DND-41 (cell line): Measurements from ENCODE around the gene TBX2.

Source experiments
- ATAC-seq: fragments of 200-7000 bp; cut with Tn5 transposase; 3 replicates; pipeline ENCODE4 v1.9.1; 2021; ENCODE audit warnings: low read depth; ENCODE audit not compliant: insufficient read depth
- DNase-seq: peaks from one replicate; pipeline ENCODE4 v3.0.0-alpha.2; 2020
- H2AFZ ChIP-seq: 2 replicates; pipeline ENCODE4 v1.6.0; 2012; ENCODE audit warnings: low read depth, low read length
- H3K27ac ChIP-seq: 2 replicates; pipeline ENCODE4 v1.5.1; 2012; ENCODE audit warnings: low read length, inconsistent platforms
- H3K27me3 ChIP-seq: fragments of 200-600 bp; sonication (generic); 2 replicates; pipeline ENCODE4 v1.6.0; 2012; ENCODE audit warnings: low read length, mild to moderate bottlenecking, inconsistent platforms; ENCODE audit not compliant: insufficient read depth, poor library complexity
- H3K36me3 ChIP-seq: 2 replicates; pipeline ENCODE4 v1.5.1; 2012; ENCODE audit warnings: low read length, inconsistent platforms; ENCODE audit not compliant: insufficient read depth
- H3K4me1 ChIP-seq: 2 replicates; pipeline ENCODE4 v1.5.1; 2012; ENCODE audit warnings: mild to moderate bottlenecking, low read length; ENCODE audit not compliant: insufficient read depth
- H3K4me2 ChIP-seq: 2 replicates; pipeline ENCODE4 v1.6.0; 2012; ENCODE audit warnings: mild to moderate bottlenecking, moderate library complexity, low read length, inconsistent platforms; ENCODE audit not compliant: insufficient read depth
- H3K4me3 ChIP-seq, 2 experiments: fragments of 200-600 bp in 1 of 2; shearing (Covaris generic) in 1 of 2; 2 replicates each; pipeline ENCODE4 v1.5.1; 2012 to 2016; ENCODE audit warnings: inconsistent platforms in 2 of 2, low read length in 2 of 2, mild to moderate bottlenecking in 2 of 2, low read depth in 1 of 2, moderate library complexity in 1 of 2
- H3K79me2 ChIP-seq: 2 replicates; pipeline ENCODE4 v1.6.0; 2012; ENCODE audit warnings: low read length, inconsistent platforms; ENCODE audit not compliant: insufficient read depth
- H3K9ac ChIP-seq: 2 replicates; pipeline ENCODE4 v1.6.0; 2012; ENCODE audit warnings: low read depth, mild to moderate bottlenecking, inconsistent platforms, low read length, moderate library complexity
- H3K9me3 ChIP-seq: 2 replicates; pipeline ENCODE4 v1.5.1; 2012; ENCODE audit warnings: low read length, moderate library complexity, mild to moderate bottlenecking, inconsistent platforms; ENCODE audit not compliant: insufficient read depth, severe bottlenecking
- H4K20me1 ChIP-seq: 2 replicates; pipeline ENCODE4 v1.6.0; 2012; ENCODE audit warnings: low read length; ENCODE audit not compliant: insufficient read depth
- EZH2 ChIP-seq: IDR thresholded peaks from 3 replicates; pipeline ENCODE4 v1.6.1; 2012; ENCODE audit warnings: borderline replicate concordance, low read depth, mild to moderate bottlenecking, moderate library complexity, low read length, inconsistent platforms; ENCODE audit not compliant: severe bottlenecking
- TF ChIP-seq, protein P1 (sequence below): IDR thresholded peaks from 2 replicates; pipeline ENCODE4 v1.5.1; 2012; ENCODE audit warnings: borderline replicate concordance, low read length, moderate library complexity, mild to moderate bottlenecking; ENCODE audit not compliant: poor library complexity, severe bottlenecking; ENCODE audit errors: extremely low read depth

The TBX2 gene

DNA sequence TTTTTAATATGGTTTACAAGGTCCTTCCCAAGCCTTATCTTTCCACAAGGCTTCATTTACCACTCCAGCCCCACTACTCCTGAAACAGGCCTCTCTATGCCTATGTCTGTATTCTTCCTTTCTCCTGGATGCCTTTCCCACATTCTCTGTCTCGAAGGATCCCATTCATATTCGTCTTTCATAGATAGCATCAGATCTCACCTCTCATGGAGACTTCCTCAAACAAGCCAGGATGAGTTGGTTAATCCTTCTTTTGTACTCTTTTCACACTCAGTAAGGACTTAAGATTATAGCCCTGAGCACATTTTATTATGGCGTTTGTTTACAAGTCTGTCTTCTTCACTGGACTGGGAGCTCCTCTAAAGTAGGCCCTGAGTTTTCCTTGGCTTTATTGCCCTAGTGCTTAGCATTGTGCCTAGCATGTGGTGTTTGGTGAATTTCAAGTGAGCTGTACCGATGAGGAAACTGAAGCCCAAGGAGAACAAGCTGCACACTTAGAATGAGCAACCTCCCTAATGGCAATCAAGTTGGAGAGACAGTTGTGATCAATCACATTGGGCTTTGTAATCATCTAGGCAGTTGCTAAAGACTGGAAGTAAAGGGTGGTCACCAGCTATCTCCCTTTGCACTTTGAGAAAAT lies 42.6 kb downstream of the TBX2 start:
- Histone ChIP-seq H3K9me3 (peaks cover 4% of the 10 kb centered on the region), H3K4me3 (no peak overlapping the region), H3K4me2 (no peak overlapping the region), H3K36me3 (no peaks in the 10 kb centered on the region), H3K27ac (no peak overlapping the region), H3K27me3 (peaks cover 9% of the 10 kb centered on the region), H3K9ac (no peak overlapping the region), H4K20me1 (no peaks in the 10 kb centered on the region; the same call in 1 of the 2 replicates), H3K4me1 (no peaks in the 10 kb centered on the region), H2AFZ (no peak overlapping the region), H3K79me2 (no peaks in the 10 kb centered on the region)
- ATAC-seq = no peak
- no peak for DNase-seq
- TF ChIP-seq EZH2 = no peak
- TF ChIP-seq, protein P1, sequence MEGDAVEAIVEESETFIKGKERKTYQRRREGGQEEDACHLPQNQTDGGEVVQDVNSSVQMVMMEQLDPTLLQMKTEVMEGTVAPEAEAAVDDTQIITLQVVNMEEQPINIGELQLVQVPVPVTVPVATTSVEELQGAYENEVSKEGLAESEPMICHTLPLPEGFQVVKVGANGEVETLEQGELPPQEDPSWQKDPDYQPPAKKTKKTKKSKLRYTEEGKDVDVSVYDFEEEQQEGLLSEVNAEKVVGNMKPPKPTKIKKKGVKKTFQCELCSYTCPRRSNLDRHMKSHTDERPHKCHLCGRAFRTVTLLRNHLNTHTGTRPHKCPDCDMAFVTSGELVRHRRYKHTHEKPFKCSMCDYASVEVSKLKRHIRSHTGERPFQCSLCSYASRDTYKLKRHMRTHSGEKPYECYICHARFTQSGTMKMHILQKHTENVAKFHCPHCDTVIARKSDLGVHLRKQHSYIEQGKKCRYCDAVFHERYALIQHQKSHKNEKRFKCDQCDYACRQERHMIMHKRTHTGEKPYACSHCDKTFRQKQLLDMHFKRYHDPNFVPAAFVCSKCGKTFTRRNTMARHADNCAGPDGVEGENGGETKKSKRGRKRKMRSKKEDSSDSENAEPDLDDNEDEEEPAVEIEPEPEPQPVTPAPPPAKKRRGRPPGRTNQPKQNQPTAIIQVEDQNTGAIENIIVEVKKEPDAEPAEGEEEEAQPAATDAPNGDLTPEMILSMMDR = no peak

DNA sequence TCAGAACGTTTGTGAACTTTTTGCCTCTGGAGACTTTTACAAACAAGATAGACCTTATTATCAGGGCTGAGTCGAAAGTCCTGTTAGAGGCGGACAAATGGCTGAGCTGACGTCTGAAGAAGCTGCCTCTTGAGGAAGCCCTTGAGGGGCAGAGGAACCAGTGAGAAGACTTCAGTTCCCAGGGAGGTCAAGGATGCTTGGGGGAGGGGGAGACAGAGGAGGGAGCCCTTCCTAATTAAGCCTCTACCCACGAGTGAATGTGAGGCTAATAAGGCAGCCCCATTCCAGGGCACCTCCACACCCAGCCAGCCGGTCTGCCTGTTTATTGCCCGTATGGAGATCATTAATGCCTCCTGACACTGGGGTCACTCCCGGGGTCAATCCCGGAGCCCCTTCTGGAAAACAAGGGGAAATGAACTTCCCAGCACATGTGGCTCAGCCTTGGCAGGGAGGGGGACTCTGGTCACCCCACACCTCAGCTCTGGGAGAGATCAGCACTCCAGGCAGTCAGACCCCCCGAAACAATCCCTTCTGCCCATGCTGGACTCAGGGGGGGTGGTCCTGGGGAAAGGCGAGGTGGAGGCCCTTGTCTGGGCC lies 43.3 kb downstream of the TBX2 start:
- no peak overlapping the region for H3K4me2 ChIP-seq
- H3K9me3 ChIP-seq = peaks cover 2% of the 10 kb centered on the region
- ATAC-seq (no peak), DNase-seq (no peak)
- H3K27ac ChIP-seq = no peak overlapping the region
- H3K4me1 ChIP-seq = no peaks in the 10 kb centered on the region
- H3K9ac ChIP-seq = no peak overlapping the region
- H3K79me2 ChIP-seq = no peaks in the 10 kb centered on the region
- H3K36me3 ChIP-seq = no peaks in the 10 kb centered on the region
- peaks cover 9% of the 10 kb centered on the region for H3K27me3 ChIP-seq
- TF ChIP-seq, protein P1 = no peak
- no peak for TF ChIP-seq EZH2
- no peaks in the 10 kb centered on the region; the same call in 1 of the 2 replicates for H4K20me1 ChIP-seq
- no peak overlapping the region for H3K4me3 ChIP-seq
- no peak overlapping the region for H2AFZ ChIP-seq

DNA sequence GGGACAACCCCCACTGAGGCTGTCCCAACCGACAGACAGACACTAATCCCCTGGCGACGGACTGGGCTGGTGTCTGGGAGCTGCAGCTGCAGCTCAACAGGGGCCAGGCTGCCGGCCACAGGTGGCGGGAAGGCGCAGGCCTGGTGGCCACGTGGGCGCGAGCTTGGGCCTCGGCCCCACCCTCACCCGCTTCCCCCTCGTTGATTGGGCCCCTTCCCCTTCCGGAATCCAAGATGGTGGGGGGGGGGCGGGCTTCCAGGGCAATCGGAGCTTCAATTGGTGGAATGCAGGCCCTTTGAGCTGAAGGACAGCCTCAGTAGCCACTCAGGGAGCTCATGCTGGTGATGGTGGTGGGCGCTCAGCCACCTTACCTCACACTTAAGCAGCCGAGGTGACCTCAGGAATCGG lies 43.8 kb downstream of the TBX2 start:
- no peak overlapping the region for H3K27ac ChIP-seq
- H3K4me3 ChIP-seq = no peak overlapping the region
- ATAC-seq = no peak
- no peaks in the 10 kb centered on the region for H3K79me2 ChIP-seq
- H3K27me3 ChIP-seq = peaks cover 9% of the 10 kb centered on the region
- no peaks in the 10 kb centered on the region for H3K36me3 ChIP-seq
- no peaks in the 10 kb centered on the region for H3K9me3 ChIP-seq
- no peaks in the 10 kb centered on the region for H3K4me1 ChIP-seq
- TF ChIP-seq EZH2 = no peak
- TF ChIP-seq, protein P1 = no peak
- H2AFZ ChIP-seq = no peak overlapping the region
- no peaks in the 10 kb centered on the region; the same call in 1 of the 2 replicates for H4K20me1 ChIP-seq
- DNase-seq = no peak
- H3K4me2 ChIP-seq = no peak overlapping the region
- H3K9ac ChIP-seq = no peak overlapping the region
